Measurements from ENCODE around the gene CNTN1. TPM values are rescaled to one million over a fixed set of nuclear protein-coding genes. Genes with fewer than 3 reads are reported as not detected.

The CNTN1 gene
- total RNA-seq, 1 donor = 0.36 TPM

DNA sequence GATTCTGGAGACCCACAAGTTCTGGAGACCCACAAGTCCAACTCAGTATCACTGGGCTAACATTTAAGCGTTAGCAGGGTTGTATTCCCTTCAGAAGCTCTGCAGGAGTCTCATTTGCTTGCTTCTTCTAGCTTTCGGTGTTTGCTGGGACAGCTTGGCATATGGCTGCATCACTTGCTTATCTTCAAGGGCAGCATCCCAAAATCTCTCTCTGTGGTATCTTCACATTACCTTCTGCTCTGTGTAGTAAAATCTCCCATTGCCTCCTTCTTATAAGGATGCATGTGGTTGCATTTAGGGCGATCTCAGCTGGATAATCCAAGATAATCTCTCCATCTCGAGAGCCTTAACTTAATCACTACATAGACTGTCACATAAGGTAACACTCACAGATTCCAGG, 7.3 kb upstream of the CNTN1 start:
- no peaks in the 10 kb centered on the region for H3K4me1 ChIP-seq (ENCODE audit: insufficient read depth, low read length)
- no peaks in the 10 kb centered on the region for H4K20me1 ChIP-seq (ENCODE audit: insufficient read depth, low read length)
- H3K4me2 ChIP-seq (ENCODE audit: insufficient read depth, low read length) = no peak overlapping the region
- H3K27me3 ChIP-seq (ENCODE audit: insufficient read depth, low read length) = no peaks in the 10 kb centered on the region
- H3K36me3 ChIP-seq (ENCODE audit: insufficient read depth, low read length) = no peaks in the 10 kb centered on the region
- DNase-seq (ENCODE audit: insufficient read length, low spot score, missing footprints) = no peak
- H3K4me3 ChIP-seq (ENCODE audit: insufficient read depth, low read length) = no peak overlapping the region
- TF ChIP-seq, protein P1, sequence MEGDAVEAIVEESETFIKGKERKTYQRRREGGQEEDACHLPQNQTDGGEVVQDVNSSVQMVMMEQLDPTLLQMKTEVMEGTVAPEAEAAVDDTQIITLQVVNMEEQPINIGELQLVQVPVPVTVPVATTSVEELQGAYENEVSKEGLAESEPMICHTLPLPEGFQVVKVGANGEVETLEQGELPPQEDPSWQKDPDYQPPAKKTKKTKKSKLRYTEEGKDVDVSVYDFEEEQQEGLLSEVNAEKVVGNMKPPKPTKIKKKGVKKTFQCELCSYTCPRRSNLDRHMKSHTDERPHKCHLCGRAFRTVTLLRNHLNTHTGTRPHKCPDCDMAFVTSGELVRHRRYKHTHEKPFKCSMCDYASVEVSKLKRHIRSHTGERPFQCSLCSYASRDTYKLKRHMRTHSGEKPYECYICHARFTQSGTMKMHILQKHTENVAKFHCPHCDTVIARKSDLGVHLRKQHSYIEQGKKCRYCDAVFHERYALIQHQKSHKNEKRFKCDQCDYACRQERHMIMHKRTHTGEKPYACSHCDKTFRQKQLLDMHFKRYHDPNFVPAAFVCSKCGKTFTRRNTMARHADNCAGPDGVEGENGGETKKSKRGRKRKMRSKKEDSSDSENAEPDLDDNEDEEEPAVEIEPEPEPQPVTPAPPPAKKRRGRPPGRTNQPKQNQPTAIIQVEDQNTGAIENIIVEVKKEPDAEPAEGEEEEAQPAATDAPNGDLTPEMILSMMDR (IDR thresholded peaks at IDR 0.05; ENCODE audit: extremely low read depth, low read depth, low read length) = no peak
- no peaks in the 10 kb centered on the region for H3K79me2 ChIP-seq (ENCODE audit: insufficient read depth, low read length)
- H3K9me3 ChIP-seq (ENCODE audit: low read depth, low read length) = no peaks in the 10 kb centered on the region
- no peak overlapping the region for H2AFZ ChIP-seq (ENCODE audit: low read length)
- H3K27ac ChIP-seq (ENCODE audit: low read depth, low read length) = no peak overlapping the region

DNA sequence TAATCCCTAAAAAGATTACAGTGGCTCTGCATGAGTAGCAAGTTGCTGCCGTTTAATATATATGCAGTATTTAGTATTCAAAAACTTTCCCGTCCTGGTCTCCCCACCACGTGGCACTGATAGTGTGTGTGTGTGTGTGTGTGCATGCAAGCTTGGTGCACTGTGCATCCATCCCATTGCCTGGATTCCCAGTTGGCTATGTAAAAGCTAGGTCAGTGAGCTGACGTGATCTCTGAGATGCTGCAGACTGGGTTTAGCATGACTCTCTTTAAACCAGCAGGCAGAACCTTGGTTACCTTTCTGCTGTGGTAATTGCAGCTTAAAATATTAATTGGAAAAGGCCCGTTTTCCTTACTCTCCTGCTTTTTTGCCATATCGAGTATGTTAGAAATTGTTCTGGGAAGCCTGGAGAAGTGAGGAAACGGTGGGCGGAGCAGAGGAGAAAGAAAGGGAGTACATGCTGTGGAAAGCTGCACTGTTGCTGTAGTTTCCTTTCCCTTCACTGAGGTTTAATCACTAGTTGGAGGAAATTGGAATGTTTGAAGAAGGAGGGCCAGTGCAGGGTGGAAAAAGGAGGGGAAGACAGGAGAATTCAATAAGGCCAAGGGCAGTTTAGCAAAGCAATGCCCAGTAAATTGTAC, 4.0 kb upstream of the CNTN1 start:
- DNase-seq (ENCODE audit: insufficient read length, low spot score, missing footprints) = no peak
- Histone ChIP-seq H3K79me2 (ENCODE audit: insufficient read depth, low read length) (no peaks in the 10 kb centered on the region), H3K4me1 (ENCODE audit: insufficient read depth, low read length) (no peaks in the 10 kb centered on the region), H3K4me3 (ENCODE audit: insufficient read depth, low read length) (no peak overlapping the region), H3K27ac (ENCODE audit: low read depth, low read length) (no peak overlapping the region), H3K9me3 (ENCODE audit: low read depth, low read length) (no peaks in the 10 kb centered on the region), H3K4me2 (ENCODE audit: insufficient read depth, low read length) (no peak overlapping the region), H4K20me1 (ENCODE audit: insufficient read depth, low read length) (no peaks in the 10 kb centered on the region), H3K27me3 (ENCODE audit: insufficient read depth, low read length) (peaks cover 5% of the 10 kb centered on the region), H3K36me3 (ENCODE audit: insufficient read depth, low read length) (no peaks in the 10 kb centered on the region), H2AFZ (ENCODE audit: low read length) (no peak overlapping the region)
- TF ChIP-seq, protein P1 (IDR thresholded peaks at IDR 0.05; ENCODE audit: extremely low read depth, low read depth, low read length) = no peak

DNA sequence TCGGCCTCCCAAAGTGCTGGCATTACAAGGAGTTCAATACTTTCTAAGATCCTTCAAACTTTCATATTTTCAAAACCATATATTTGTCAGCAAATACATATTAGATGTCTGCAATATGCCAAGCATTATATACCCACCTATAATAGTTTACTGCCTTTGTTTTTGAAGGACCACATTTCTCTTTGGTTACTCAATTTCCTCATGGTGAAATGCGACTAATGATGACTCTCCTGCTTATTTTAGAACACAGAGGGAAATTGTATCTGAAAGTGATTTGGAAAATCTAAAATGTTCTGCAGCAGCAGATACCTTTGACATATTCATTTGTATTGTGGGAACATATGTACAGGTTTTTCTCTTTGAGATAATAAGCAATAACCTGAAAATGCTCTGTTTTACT, 2.7 kb upstream of the CNTN1 start:
- H3K27me3 ChIP-seq (ENCODE audit: insufficient read depth, low read length) = peaks cover 6% of the 10 kb centered on the region

DNA sequence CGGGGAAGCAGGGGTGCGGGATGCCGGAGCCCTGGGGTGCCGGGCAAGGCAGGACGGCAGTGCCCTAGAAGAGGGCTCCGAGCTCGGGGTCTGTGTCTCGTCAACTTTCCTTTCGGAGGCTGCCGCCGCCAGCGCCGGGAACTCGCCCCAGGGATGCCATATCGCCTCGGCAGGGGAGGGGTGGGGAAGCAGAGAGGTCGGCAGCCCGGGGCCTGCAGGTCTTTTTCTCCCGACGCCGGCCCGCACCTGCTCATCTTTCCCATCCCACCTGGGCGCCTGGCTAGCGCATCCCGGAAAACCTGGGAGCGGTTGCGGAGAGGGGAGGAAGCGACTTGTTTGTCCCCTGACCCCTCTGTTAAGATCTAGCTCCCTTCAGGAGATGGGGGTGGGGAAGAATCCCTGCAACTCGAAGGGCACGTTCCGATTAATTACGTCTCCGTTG, 547 bp downstream of the CNTN1 start:
- Histone ChIP-seq H3K9me3 (ENCODE audit: low read depth, low read length) (no peaks in the 10 kb centered on the region), H3K27me3 (ENCODE audit: insufficient read depth, low read length) (peaks cover 6% of the 10 kb centered on the region), H2AFZ (ENCODE audit: low read length) (peak overlapping the region; percentile 51), H4K20me1 (ENCODE audit: insufficient read depth, low read length) (no peaks in the 10 kb centered on the region), H3K36me3 (ENCODE audit: insufficient read depth, low read length) (no peaks in the 10 kb centered on the region), H3K79me2 (ENCODE audit: insufficient read depth, low read length) (no peaks in the 10 kb centered on the region), H3K27ac (ENCODE audit: low read depth, low read length) (no peak overlapping the region), H3K4me1 (ENCODE audit: insufficient read depth, low read length) (no peaks in the 10 kb centered on the region), H3K4me3 (ENCODE audit: insufficient read depth, low read length) (no peak overlapping the region), H3K4me2 (ENCODE audit: insufficient read depth, low read length) (peak overlapping the region; percentile 28)
- no peak for DNase-seq (ENCODE audit: insufficient read length, low spot score, missing footprints)
- TF ChIP-seq, protein P1 (IDR thresholded peaks at IDR 0.05; ENCODE audit: extremely low read depth, low read depth, low read length) = no peak

More for the DNA sequence above, 2.7 kb upstream of the CNTN1 start:
- Histone ChIP-seq H3K27ac (ENCODE audit: low read depth, low read length) (no peak overlapping the region), H2AFZ (ENCODE audit: low read length) (no peak overlapping the region), H3K4me2 (ENCODE audit: insufficient read depth, low read length) (no peak overlapping the region), H3K9me3 (ENCODE audit: low read depth, low read length) (no peaks in the 10 kb centered on the region), H3K79me2 (ENCODE audit: insufficient read depth, low read length) (no peaks in the 10 kb centered on the region), H4K20me1 (ENCODE audit: insufficient read depth, low read length) (no peaks in the 10 kb centered on the region), H3K4me3 (ENCODE audit: insufficient read depth, low read length) (no peak overlapping the region), H3K36me3 (ENCODE audit: insufficient read depth, low read length) (no peaks in the 10 kb centered on the region), H3K4me1 (ENCODE audit: insufficient read depth, low read length) (no peaks in the 10 kb centered on the region)
- DNase-seq (ENCODE audit: insufficient read length, low spot score, missing footprints) = no peak
- TF ChIP-seq, protein P1 (IDR thresholded peaks at IDR 0.05; ENCODE audit: extremely low read depth, low read depth, low read length) = no peak
